ENCODE results near the gene ST3GAL3.
"Not testable (repeated sequence)": the region's sequence is repeated elsewhere in the genome, so short reads cannot be mapped to it uniquely, and the experiment has no call there.

The ST3GAL3 gene

GRCh38 chr1:43703836-43704235 is 3.5 kb upstream of the ST3GAL3 start:
- no peak for DNase-seq (ENCODE audit: low read depth)

GRCh38 chr1:43704838-43705237 is 2.5 kb upstream of the ST3GAL3 start:
- no peak for DNase-seq (ENCODE audit: low read depth)

- DNase-seq (ENCODE audit: low read depth) = no peak
These were observed 2.0 kb upstream of the ST3GAL3 start for GRCh38 chr1:43705334-43705733.

- DNase-seq (ENCODE audit: low read depth) = no peak
These were observed 1.2 kb upstream of the ST3GAL3 start for GRCh38 chr1:43705982-43706597.

- DNase-seq (ENCODE audit: low read depth) = no peak
These were observed 642 bp upstream of the ST3GAL3 start for GRCh38 chr1:43706598-43707189.

GRCh38 chr1:43708002-43708410 is 670 bp downstream of the ST3GAL3 start:
- DNase-seq (ENCODE audit: low read depth) = no peak

GRCh38 chr1:43711049-43711448 is 3.7 kb downstream of the ST3GAL3 start:
- no peak for DNase-seq (ENCODE audit: low read depth)

GRCh38 chr1:43711524-43712386 is 4.4 kb downstream of the ST3GAL3 start:
- DNase-seq (ENCODE audit: low read depth) = peak; percentile 66

- DNase-seq (ENCODE audit: low read depth) = no peak
These were observed 9.4 kb downstream of the ST3GAL3 start for GRCh38 chr1:43716559-43717281.

- no peak for DNase-seq (ENCODE audit: low read depth)
These were observed 11.7 kb downstream of the ST3GAL3 start for GRCh38 chr1:43719063-43719462.

- DNase-seq (ENCODE audit: low read depth) = not testable (repeated sequence)
These were observed 12.5 kb downstream of the ST3GAL3 start for GRCh38 chr1:43719670-43720419.

GRCh38 chr1:43722810-43723209 is 15.5 kb downstream of the ST3GAL3 start:
- DNase-seq (ENCODE audit: low read depth) = no peak

GRCh38 chr1:43729816-43730463 is 22.6 kb downstream of the ST3GAL3 start:
- no peak for DNase-seq (ENCODE audit: low read depth)

- DNase-seq (ENCODE audit: low read depth) = no peak
These were observed 24.7 kb downstream of the ST3GAL3 start for GRCh38 chr1:43731867-43732531.

GRCh38 chr1:43736819-43737218 is 29.5 kb downstream of the ST3GAL3 start:
- DNase-seq (ENCODE audit: low read depth) = no peak

GRCh38 chr1:43742026-43742425 is 34.7 kb downstream of the ST3GAL3 start:
- DNase-seq (ENCODE audit: low read depth) = no peak

- no peak for DNase-seq (ENCODE audit: low read depth)
These were observed 35.9 kb downstream of the ST3GAL3 start for GRCh38 chr1:43743206-43743605.

GRCh38 chr1:43747736-43748135 is 40.4 kb downstream of the ST3GAL3 start:
- no peak for DNase-seq (ENCODE audit: low read depth)

GRCh38 chr1:43750083-43750482 is 42.7 kb downstream of the ST3GAL3 start:
- DNase-seq (ENCODE audit: low read depth) = no peak

- DNase-seq (ENCODE audit: low read depth) = no peak
These were observed 46.1 kb downstream of the ST3GAL3 start for GRCh38 chr1:43753422-43753821.

- DNase-seq (ENCODE audit: low read depth) = no peak
These were observed 47.6 kb downstream of the ST3GAL3 start for GRCh38 chr1:43754892-43755291.
